ENCODE measurements around the gene PACS1. TPM values are rescaled to one million over a fixed set of nuclear protein-coding genes. Genes with fewer than 3 reads are reported as not detected.

PACS1 gene
- total RNA-seq, 2 experiments from 2014 or later, result 179 to 183 TPM

- Mint-ChIP-seq H3K4me3 (no peak overlapping the region), H3K27ac (no peak overlapping the region), H3K4me1 (ENCODE audit: low read depth) (peaks cover 50% of the 10 kb centered on the region), H3K36me3 (ENCODE audit: low read depth) (peaks cover 10% of the 10 kb centered on the region), H3K9me3 (no peaks in the 10 kb centered on the region), H3K27me3 (peaks cover 5% of the 10 kb centered on the region)
- POLR2A ChIA-PET, result no interaction called here
- Histone ChIP-seq H3K4me1 (ENCODE audit: insufficient read depth, low read length) (peaks cover 57% of the 10 kb centered on the region), H3K9me3 (ENCODE audit: control insufficient read depth in 1 of 2, insufficient read depth in 1 of 2, low read length in 2 of 2) (no peaks in the 10 kb centered on the region), H3K36me3 (ENCODE audit: insufficient read depth, low read length) (peaks cover 11% of the 10 kb centered on the region), H3K27me3 (ENCODE audit: control insufficient read depth in 1 of 2, insufficient read depth in 2 of 2, low read length in 2 of 2) (no peaks in the 10 kb centered on the region), H3K4me3 (ENCODE audit: low read length) (no peak overlapping the region), H3K27ac (ENCODE audit: low read depth in 1 of 2, low read length in 2 of 2) (no peak overlapping the region)
- no peak for ATAC-seq (ENCODE audit: poor library complexity)
- TF ChIP-seq CTCF (IDR thresholded peaks at IDR 0.05), result no peak
- intact Hi-C loops (cut with DNase I, micrococcal nuclease), result loop anchor here in 1 of 2 experiments (10.0 kb wide), 1 partner anchor 431 kb away; the partner anchor contains the start of gene CFL1
- DNase-seq, result peak in 1 of 14 experiments; percentile 41
- CTCF ChIA-PET, result no interaction called here
Measured at GRCh38 chr11:66285250-66285947, 215.3 kb downstream of the PACS1 start.

- H3K9me3 ChIP-seq (ENCODE audit: control insufficient read depth in 1 of 2, insufficient read depth in 1 of 2, low read length in 2 of 2), result no peaks in the 10 kb centered on the region
- no peaks in the 10 kb centered on the region for H3K9me3 Mint-ChIP-seq
Measured at GRCh38 chr11:66286699-66287098, 216.6 kb downstream of the PACS1 start.

More at GRCh38 chr11:66286699-66287098, 216.6 kb downstream of the PACS1 start:
- no peak for DNase-seq
- no peak overlapping the region for H3K27ac Mint-ChIP-seq
- no peak for TF ChIP-seq CTCF (IDR thresholded peaks at IDR 0.05)
- peaks cover 5% of the 10 kb centered on the region for H3K27me3 Mint-ChIP-seq
- H3K4me3 Mint-ChIP-seq, result peak overlapping the region; percentile 69
- H3K27ac ChIP-seq (ENCODE audit: low read depth in 1 of 2, low read length in 2 of 2), result no peak overlapping the region
- CTCF ChIA-PET, result interaction anchor here (0.6 to 1.4 kb wide), 2 partner anchors 25 to 1534 kb away, joined by 3 to 5 read pairs; no protein-coding TSS in a partner anchor
- H3K36me3 Mint-ChIP-seq (ENCODE audit: low read depth), result peaks cover 10% of the 10 kb centered on the region
- H3K4me1 ChIP-seq (ENCODE audit: insufficient read depth, low read length), result peaks cover 59% of the 10 kb centered on the region
- peaks cover 3 to 5% of the 10 kb centered on the region in 2 experiments for H3K27me3 ChIP-seq (ENCODE audit: control insufficient read depth in 1 of 2, insufficient read depth in 2 of 2, low read length in 2 of 2)
- ATAC-seq (ENCODE audit: poor library complexity), result no peak
- H3K4me3 ChIP-seq (ENCODE audit: low read length), result no peak overlapping the region
- H3K4me1 Mint-ChIP-seq (ENCODE audit: low read depth), result peaks cover 48% of the 10 kb centered on the region
- intact Hi-C loops (cut with DNase I, micrococcal nuclease), result loop anchor here in 1 of 2 experiments (10.0 kb wide), 1 partner anchor 432 kb away; the partner anchor contains the start of gene CFL1
- POLR2A ChIA-PET, result no interaction called here
- peaks cover 11% of the 10 kb centered on the region for H3K36me3 ChIP-seq (ENCODE audit: insufficient read depth, low read length)

Data from CD4-positive, alpha-beta T cell (primary cell).